CD4-positive, alpha-beta memory T cell (primary cell): ENCODE measurements around the gene PLPPR1. TPM values are rescaled to one million over a fixed set of nuclear protein-coding genes. Genes with fewer than 3 reads are reported as not detected.
A peak's percentile ranks its signal among the peaks of the same experiment; 100 is the strongest.

Experiments
- CTCF ChIA-PET: fragments of 350-600 bp; sonication (Branson Sonifier 250); formaldehyde crosslinking; loops from one replicate; lab custom pipeline; 2021; ENCODE audit warnings: inconsistent platforms; ENCODE audit not compliant: partially characterized antibody; lab: Charles Lee
- POLR2A ChIA-PET: fragments of 350-600 bp; sonication (Branson Sonifier 250); formaldehyde crosslinking; loops from one replicate; lab custom pipeline; 2021; ENCODE audit not compliant: partially characterized antibody; lab: Charles Lee
- DNase-seq, 5 donors: peaks; one replicate each; pipeline versions ENCODE4 v3.0.0 to v3.0.0-alpha.2; 2020 to 2022; ENCODE audit warnings: mixed read lengths in 1 of 5
- H3K27ac ChIP-seq: one replicate; pipeline ENCODE4 v1.7.0; 2013; ENCODE audit warnings: low read depth, low read length
- H3K27me3 ChIP-seq: 2 replicates; pipeline ENCODE4 v1.7.0; 2013; ENCODE audit warnings: mild to moderate bottlenecking, low read length, moderate library complexity; ENCODE audit not compliant: insufficient read depth
- H3K36me3 ChIP-seq: 2 replicates; pipeline ENCODE4 v1.7.0; 2013; ENCODE audit warnings: mild to moderate bottlenecking, low read length, moderate library complexity; ENCODE audit not compliant: insufficient read depth
- H3K4me1 ChIP-seq: 2 replicates; pipeline ENCODE4 v1.7.0; 2013; ENCODE audit warnings: mild to moderate bottlenecking, low read length, moderate library complexity; ENCODE audit not compliant: insufficient read depth
- H3K4me3 ChIP-seq, 2 donors: one replicate each; pipeline ENCODE4 v1.7.0; 2013; ENCODE audit warnings: low read length in 2 of 2, mild to moderate bottlenecking in 1 of 2
- H3K9me3 ChIP-seq, 2 donors: one replicate each; pipeline ENCODE4 v1.7.0; 2013; ENCODE audit warnings: low read length in 2 of 2, control low read depth in 1 of 2; ENCODE audit not compliant: control insufficient read depth in 1 of 2
- H3K27ac Mint-ChIP-seq, 7 donors: one replicate each; pipeline ENCODE4 v1.8.0; 2020 to 2021; ENCODE audit warnings: mixed read lengths in 7 of 7, mild to moderate bottlenecking in 6 of 7, inconsistent platforms in 3 of 7, moderate library complexity in 3 of 7
- H3K27me3 Mint-ChIP-seq, 2 donors: one replicate each; pipeline ENCODE4 v1.8.0; 2020 to 2021; ENCODE audit warnings: mixed read lengths in 2 of 2
- H3K36me3 Mint-ChIP-seq, 2 donors: one replicate each; pipeline ENCODE4 v1.8.0; 2020 to 2021; ENCODE audit warnings: mixed read lengths in 2 of 2, inconsistent platforms in 1 of 2, mild to moderate bottlenecking in 1 of 2
- H3K4me1 Mint-ChIP-seq, 4 donors: one replicate each; pipeline ENCODE4 v1.8.0; 2020 to 2021; ENCODE audit warnings: mixed read lengths in 4 of 4, mild to moderate bottlenecking in 1 of 4
- H3K4me3 Mint-ChIP-seq, 8 donors: one replicate each; pipeline ENCODE4 v1.8.0; 2020 to 2021; ENCODE audit warnings: mixed read lengths in 8 of 8, mild to moderate bottlenecking in 7 of 8, moderate library complexity in 6 of 8, inconsistent platforms in 3 of 8
- H3K9me3 Mint-ChIP-seq, 8 donors: one replicate each; pipeline ENCODE4 v1.8.0; 2020 to 2021; ENCODE audit warnings: mixed read lengths in 8 of 8, mild to moderate bottlenecking in 5 of 8, inconsistent platforms in 3 of 8, moderate library complexity in 1 of 8
- intact Hi-C: fragments of 100-400 bp; cut with micrococcal nuclease; formaldehyde crosslinking; loops from one replicate; pipeline ENCODE4 v1.15.1; 2023
- polyA plus RNA-seq, 2 donors: library from polyadenylated mRNA; unstranded; fragments of 300-500 nt; fragmentation: Illumina TruSeq; gene quantifications; one replicate each; pipeline ENCODE4 v1.2.3, GENCODE V29; 2021
- total RNA-seq, 2 experiments: library from RNA; stranded (reverse); gene quantifications; one replicate each; pipeline ENCODE4 v1.2.3, GENCODE V29; 2021

The PLPPR1 gene
- total and polyA plus RNA-seq, 4 experiments from 2014 or later = not detected

- no peaks in the 10 kb centered on the region for H3K27me3 ChIP-seq
- H3K9me3 ChIP-seq = no peaks in the 10 kb centered on the region
- H3K27ac ChIP-seq = no peak overlapping the region
- Mint-ChIP-seq H3K27me3 (no peaks in the 10 kb centered on the region), H3K4me3 (no peak overlapping the region), H3K27ac (no peak overlapping the region), H3K36me3 (no peaks in the 10 kb centered on the region), H3K4me1 (no peaks in the 10 kb centered on the region), H3K9me3 (peaks cover 0 to 3% (median 0%) of the 10 kb centered on the region in 8 donors)
- DNase-seq = no peak
- POLR2A ChIA-PET = no interaction called here
- no peak overlapping the region for H3K4me3 ChIP-seq
- no peaks in the 10 kb centered on the region for H3K36me3 ChIP-seq
- CTCF ChIA-PET = no interaction called here
- intact Hi-C loops = no loop called here
- H3K4me1 ChIP-seq = no peaks in the 10 kb centered on the region
Observed at GRCh38 chr9:101167490-101168134, 139.1 kb downstream of the PLPPR1 start.

- ChIA-PET CTCF (no interaction called here), POLR2A (no interaction called here)
- no peaks in the 10 kb centered on the region for H3K27me3 ChIP-seq
- no peaks in the 10 kb centered on the region for H3K4me1 ChIP-seq
- Mint-ChIP-seq H3K27me3 (peaks cover 0 to 2% of the 10 kb centered on the region in 2 donors), H3K4me3 (no peak overlapping the region), H3K4me1 (no peaks in the 10 kb centered on the region), H3K27ac (no peak overlapping the region), H3K9me3 (peaks cover 0 to 7% (median 1%) of the 10 kb centered on the region in 8 donors), H3K36me3 (no peaks in the 10 kb centered on the region)
- H3K36me3 ChIP-seq = no peaks in the 10 kb centered on the region
- no peaks in the 10 kb centered on the region for H3K9me3 ChIP-seq
- H3K27ac ChIP-seq = no peak overlapping the region
- no peak for DNase-seq
- intact Hi-C loops = no loop called here
- no peak overlapping the region for H3K4me3 ChIP-seq
Observed at GRCh38 chr9:101172616-101173015, 144.1 kb downstream of the PLPPR1 start.

- no peaks in the 10 kb centered on the region for H3K4me1 Mint-ChIP-seq
- no peak overlapping the region for H3K4me3 Mint-ChIP-seq
- no peak overlapping the region for H3K27ac ChIP-seq
- H3K9me3 ChIP-seq = no peaks in the 10 kb centered on the region
- H3K27ac Mint-ChIP-seq = no peak overlapping the region
- no peak overlapping the region for H3K4me3 ChIP-seq
- H3K9me3 Mint-ChIP-seq = peaks cover 0 to 7% (median 1%) of the 10 kb centered on the region in 8 donors
- intact Hi-C loops = no loop called here
- H3K27me3 Mint-ChIP-seq = peaks cover 0 to 2% of the 10 kb centered on the region in 2 donors
- no peaks in the 10 kb centered on the region for H3K4me1 ChIP-seq
- ChIA-PET POLR2A (no interaction called here), CTCF (no interaction called here)
- H3K36me3 ChIP-seq = no peaks in the 10 kb centered on the region
- H3K36me3 Mint-ChIP-seq = no peaks in the 10 kb centered on the region
- DNase-seq = no peak
- no peaks in the 10 kb centered on the region for H3K27me3 ChIP-seq
Observed at GRCh38 chr9:101173907-101174306, 145.4 kb downstream of the PLPPR1 start.

GRCh38 chr9:101176384-101176783 is 147.9 kb downstream of the PLPPR1 start:
- Histone ChIP-seq H3K4me1 (no peaks in the 10 kb centered on the region), H3K27ac (no peak overlapping the region), H3K36me3 (no peaks in the 10 kb centered on the region), H3K27me3 (no peaks in the 10 kb centered on the region), H3K4me3 (no peak overlapping the region), H3K9me3 (no peaks in the 10 kb centered on the region)
- H3K27ac Mint-ChIP-seq = no peak overlapping the region
- H3K27me3 Mint-ChIP-seq = peaks cover 0 to 2% of the 10 kb centered on the region in 2 donors
- H3K9me3 Mint-ChIP-seq = peaks cover 0 to 7% (median 1%) of the 10 kb centered on the region in 8 donors
- intact Hi-C loops = no loop called here
- no peaks in the 10 kb centered on the region for H3K36me3 Mint-ChIP-seq
- POLR2A ChIA-PET = no interaction called here
- no peaks in the 10 kb centered on the region for H3K4me1 Mint-ChIP-seq
- CTCF ChIA-PET = no interaction called here
- DNase-seq = no peak
- H3K4me3 Mint-ChIP-seq = no peak overlapping the region

GRCh38 chr9:101184813-101185278 is 156.3 kb downstream of the PLPPR1 start:
- H3K27me3 Mint-ChIP-seq = no peaks in the 10 kb centered on the region
- ChIA-PET POLR2A (no interaction called here), CTCF (no interaction called here)

GRCh38 chr9:101191723-101192122 is 163.2 kb downstream of the PLPPR1 start:
- intact Hi-C loops = no loop called here
- ChIA-PET POLR2A (no interaction called here), CTCF (no interaction called here)
- Histone ChIP-seq H3K27me3 (no peaks in the 10 kb centered on the region), H3K27ac (no peak overlapping the region), H3K4me1 (no peaks in the 10 kb centered on the region), H3K36me3 (no peaks in the 10 kb centered on the region), H3K9me3 (no peaks in the 10 kb centered on the region), H3K4me3 (no peak overlapping the region)
- Mint-ChIP-seq H3K4me3 (no peak overlapping the region), H3K27ac (no peak overlapping the region), H3K36me3 (no peaks in the 10 kb centered on the region), H3K4me1 (no peaks in the 10 kb centered on the region), H3K9me3 (peaks cover 0 to 3% (median 0%) of the 10 kb centered on the region in 8 donors), H3K27me3 (no peaks in the 10 kb centered on the region)
- DNase-seq = no peak

More at GRCh38 chr9:101184813-101185278, 156.3 kb downstream of the PLPPR1 start:
- Mint-ChIP-seq H3K4me1 (no peaks in the 10 kb centered on the region), H3K9me3 (peaks cover 0 to 3% (median 0%) of the 10 kb centered on the region in 8 donors), H3K36me3 (no peaks in the 10 kb centered on the region), H3K27ac (no peak overlapping the region), H3K4me3 (no peak overlapping the region)
- Histone ChIP-seq H3K9me3 (no peaks in the 10 kb centered on the region), H3K4me3 (no peak overlapping the region), H3K27ac (no peak overlapping the region), H3K27me3 (no peaks in the 10 kb centered on the region), H3K4me1 (no peaks in the 10 kb centered on the region), H3K36me3 (no peaks in the 10 kb centered on the region)
- intact Hi-C loops = no loop called here
- DNase-seq = no peak

GRCh38 chr9:101197026-101197425 is 168.5 kb downstream of the PLPPR1 start:
- no peaks in the 10 kb centered on the region for H3K4me1 Mint-ChIP-seq
- ChIA-PET POLR2A (no interaction called here), CTCF (no interaction called here)
- H3K27ac ChIP-seq = no peak overlapping the region
- no peaks in the 10 kb centered on the region for H3K27me3 ChIP-seq
- no peaks in the 10 kb centered on the region for H3K4me1 ChIP-seq
- intact Hi-C loops = no loop called here
- no peaks in the 10 kb centered on the region for H3K9me3 ChIP-seq
- no peak overlapping the region for H3K4me3 Mint-ChIP-seq
- H3K36me3 ChIP-seq = no peaks in the 10 kb centered on the region
- no peak overlapping the region for H3K27ac Mint-ChIP-seq
- H3K27me3 Mint-ChIP-seq = no peaks in the 10 kb centered on the region
- no peak overlapping the region for H3K4me3 ChIP-seq
- H3K36me3 Mint-ChIP-seq = no peaks in the 10 kb centered on the region
- DNase-seq = peak in 1 of 5 donors; percentile 40
- peaks cover 0 to 2% (median 0%) of the 10 kb centered on the region in 8 donors for H3K9me3 Mint-ChIP-seq
